ENCODE results near the gene NPAS3.

DNA sequence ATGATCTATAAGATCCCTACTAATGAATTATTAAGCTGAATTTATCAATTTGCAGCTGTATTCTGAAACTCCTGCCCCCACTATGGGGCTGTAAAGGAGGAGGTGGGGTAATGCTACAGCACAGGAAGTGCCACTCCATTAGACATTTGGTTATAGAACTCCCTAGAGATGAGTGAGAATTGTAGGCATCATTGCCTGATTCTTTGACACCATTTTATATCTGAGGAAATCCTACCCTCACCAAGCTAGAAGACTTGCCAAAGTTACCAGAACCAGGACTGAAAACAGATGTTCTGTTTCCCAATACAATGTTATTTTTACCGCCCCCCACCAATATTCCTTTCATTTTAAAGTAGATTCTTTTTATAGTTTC, 829.8 kb downstream of the NPAS3 start:
- no peak for TF ChIP-seq POLR2AphosphoS5 (IDR thresholded peaks at IDR 0.05)
- TF ChIP-seq CTCF (IDR thresholded peaks at IDR 0.05) = no peak
- no peak for TF ChIP-seq POLR2A (IDR thresholded peaks at IDR 0.05)

Data from breast epithelium (tissue), 3 donors.